Spleen (tissue), 7 donors: Measurements from ENCODE around the gene GPATCH4.

Experiments used
- POLR2A ChIP-seq, 3 donors: fragments of 450-650 bp; IDR thresholded peaks; one replicate each; pipeline ENCODE4 v1.5.1; 2017; ENCODE audit warnings: antibody characterized with exemption in 3 of 3, mild to moderate bottlenecking in 1 of 3
- POLR2AphosphoS5 ChIP-seq, 3 donors: sonication (generic); formaldehyde crosslinking; IDR thresholded peaks; one replicate each; pipeline ENCODE4 v1.5.1; 2017; ENCODE audit warnings: antibody characterized with exemption in 3 of 3
- TF ChIP-seq, protein P1 (sequence below), 11 experiments: fragments of 200-600 bp in 7 of 11; fragments of 450-650 bp in 4 of 11; sonication (generic) in 4 of 11; IDR thresholded peaks in 8 of 11; conservative IDR thresholded peaks in 3 of 11; 1 replicate in 7 of 11; 2 replicates in 4 of 11; pipeline versions ENCODE4 v1.4.0 to v1.8.0; 2016 to 2021; ENCODE audit warnings: antibody characterized with exemption in 11 of 11, inconsistent platforms in 4 of 11, mild to moderate bottlenecking in 1 of 11
- donor health status: DM: no; HTN: no; CAD: no; lungs with moderate emphysema.
- donor health status: DM: no; HTN: no; CAD: no.
- donor health status: DM: no; HTN: no; CAD: no.

DNA sequence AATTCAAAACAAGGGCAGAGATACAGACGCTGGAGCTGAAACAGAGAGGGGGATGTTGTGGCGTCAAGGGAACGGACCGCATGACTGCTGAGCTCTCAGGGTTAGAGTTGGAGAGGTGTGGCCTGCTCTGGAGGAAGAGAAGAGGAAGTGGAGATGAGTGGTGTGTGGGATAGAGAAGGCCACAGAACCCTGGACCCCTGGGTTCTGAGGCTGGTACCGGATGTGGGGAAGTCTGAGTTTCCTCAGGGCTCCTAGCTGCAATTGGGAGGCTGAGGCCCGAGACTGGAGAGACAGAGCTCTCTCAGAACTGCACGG lies 42.5 kb upstream of the GPATCH4 start:
- TF ChIP-seq POLR2A (IDR thresholded peaks at IDR 0.05), result no peak
- TF ChIP-seq, protein P1, sequence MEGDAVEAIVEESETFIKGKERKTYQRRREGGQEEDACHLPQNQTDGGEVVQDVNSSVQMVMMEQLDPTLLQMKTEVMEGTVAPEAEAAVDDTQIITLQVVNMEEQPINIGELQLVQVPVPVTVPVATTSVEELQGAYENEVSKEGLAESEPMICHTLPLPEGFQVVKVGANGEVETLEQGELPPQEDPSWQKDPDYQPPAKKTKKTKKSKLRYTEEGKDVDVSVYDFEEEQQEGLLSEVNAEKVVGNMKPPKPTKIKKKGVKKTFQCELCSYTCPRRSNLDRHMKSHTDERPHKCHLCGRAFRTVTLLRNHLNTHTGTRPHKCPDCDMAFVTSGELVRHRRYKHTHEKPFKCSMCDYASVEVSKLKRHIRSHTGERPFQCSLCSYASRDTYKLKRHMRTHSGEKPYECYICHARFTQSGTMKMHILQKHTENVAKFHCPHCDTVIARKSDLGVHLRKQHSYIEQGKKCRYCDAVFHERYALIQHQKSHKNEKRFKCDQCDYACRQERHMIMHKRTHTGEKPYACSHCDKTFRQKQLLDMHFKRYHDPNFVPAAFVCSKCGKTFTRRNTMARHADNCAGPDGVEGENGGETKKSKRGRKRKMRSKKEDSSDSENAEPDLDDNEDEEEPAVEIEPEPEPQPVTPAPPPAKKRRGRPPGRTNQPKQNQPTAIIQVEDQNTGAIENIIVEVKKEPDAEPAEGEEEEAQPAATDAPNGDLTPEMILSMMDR (IDR thresholded peaks at IDR 0.05 in 8 of 11, conservative IDR thresholded peaks at IDR 0.05 in 3 of 11), result no peak
- no peak for TF ChIP-seq POLR2AphosphoS5 (IDR thresholded peaks at IDR 0.05)
